ENCODE data around the gene FGD4. TPM values are rescaled to one million over a fixed set of nuclear protein-coding genes. Genes with fewer than 3 reads are reported as not detected.

The FGD4 gene
- total RNA-seq, 1 experiment from 2014 or later: 37.4 TPM

GRCh38 chr12:32651956-32652210, 252.5 kb downstream of the FGD4 start:
- Mint-ChIP-seq H3K27ac (ENCODE audit: unreplicated experiment) (no peak overlapping the region), H3K4me3 (ENCODE audit: low read depth, unreplicated experiment) (no peak overlapping the region), H3K27me3 (ENCODE audit: unreplicated experiment) (no peaks in the 10 kb centered on the region), H3K9me3 (ENCODE audit: low read depth, unreplicated experiment) (no peaks in the 10 kb centered on the region), H3K4me1 (ENCODE audit: low read depth, unreplicated experiment) (peaks cover 13% of the 10 kb centered on the region), H3K36me3 (ENCODE audit: insufficient read depth, unreplicated experiment) (peaks cover 4% of the 10 kb centered on the region)
- intact Hi-C loops (cut with micrococcal nuclease; ENCODE audit: unreplicated experiment): no loop called here
- TF ChIP-seq CTCF (IDR thresholded peaks at IDR 0.05; ENCODE audit: unreplicated experiment): no peak
- no peak for DNase-seq
- CTCF ChIA-PET: no interaction called here
- no TSS peak for BruUV-seq (replicated peaks)

GRCh38 chr12:32659908-32660440, 260.6 kb downstream of the FGD4 start:
- no peak for DNase-seq
- BruUV-seq (replicated peaks): no TSS peak

GRCh38 chr12:32661706-32662105, 262.3 kb downstream of the FGD4 start:
- DNase-seq: no peak

More at GRCh38 chr12:32659908-32660440, 260.6 kb downstream of the FGD4 start:
- intact Hi-C loops (cut with micrococcal nuclease; ENCODE audit: unreplicated experiment): no loop called here
- no peak overlapping the region for H3K27ac Mint-ChIP-seq (ENCODE audit: unreplicated experiment)
- H3K4me1 Mint-ChIP-seq (ENCODE audit: low read depth, unreplicated experiment): no peaks in the 10 kb centered on the region
- H3K4me3 Mint-ChIP-seq (ENCODE audit: low read depth, unreplicated experiment): no peak overlapping the region
- CTCF ChIA-PET: no interaction called here
- no peak for TF ChIP-seq CTCF (IDR thresholded peaks at IDR 0.05; ENCODE audit: unreplicated experiment)
- no peaks in the 10 kb centered on the region for H3K27me3 Mint-ChIP-seq (ENCODE audit: unreplicated experiment)
- no peaks in the 10 kb centered on the region for H3K36me3 Mint-ChIP-seq (ENCODE audit: insufficient read depth, unreplicated experiment)
- no peaks in the 10 kb centered on the region for H3K9me3 Mint-ChIP-seq (ENCODE audit: low read depth, unreplicated experiment)

GRCh38 chr12:32662665-32663064, 263.3 kb downstream of the FGD4 start:
- H3K4me3 Mint-ChIP-seq (ENCODE audit: low read depth, unreplicated experiment): no peak overlapping the region
- intact Hi-C loops (cut with micrococcal nuclease; ENCODE audit: unreplicated experiment): no loop called here
- CTCF ChIA-PET: no interaction called here
- no peak overlapping the region for H3K27ac Mint-ChIP-seq (ENCODE audit: unreplicated experiment)
- no peak for TF ChIP-seq CTCF (IDR thresholded peaks at IDR 0.05; ENCODE audit: unreplicated experiment)
- H3K4me1 Mint-ChIP-seq (ENCODE audit: low read depth, unreplicated experiment): no peaks in the 10 kb centered on the region
- DNase-seq: no peak
- no peaks in the 10 kb centered on the region for H3K27me3 Mint-ChIP-seq (ENCODE audit: unreplicated experiment)
- no TSS peak for BruUV-seq (replicated peaks)
- no peaks in the 10 kb centered on the region for H3K36me3 Mint-ChIP-seq (ENCODE audit: insufficient read depth, unreplicated experiment)
- no peaks in the 10 kb centered on the region for H3K9me3 Mint-ChIP-seq (ENCODE audit: low read depth, unreplicated experiment)

More at GRCh38 chr12:32661706-32662105, 262.3 kb downstream of the FGD4 start:
- no peak overlapping the region for H3K27ac Mint-ChIP-seq (ENCODE audit: unreplicated experiment)
- H3K9me3 Mint-ChIP-seq (ENCODE audit: low read depth, unreplicated experiment): no peaks in the 10 kb centered on the region
- no TSS peak for BruUV-seq (replicated peaks)
- no peaks in the 10 kb centered on the region for H3K27me3 Mint-ChIP-seq (ENCODE audit: unreplicated experiment)
- CTCF ChIA-PET: no interaction called here
- no peaks in the 10 kb centered on the region for H3K36me3 Mint-ChIP-seq (ENCODE audit: insufficient read depth, unreplicated experiment)
- H3K4me3 Mint-ChIP-seq (ENCODE audit: low read depth, unreplicated experiment): no peak overlapping the region
- no peak for TF ChIP-seq CTCF (IDR thresholded peaks at IDR 0.05; ENCODE audit: unreplicated experiment)
- intact Hi-C loops (cut with micrococcal nuclease; ENCODE audit: unreplicated experiment): no loop called here
- no peaks in the 10 kb centered on the region for H3K4me1 Mint-ChIP-seq (ENCODE audit: low read depth, unreplicated experiment)
